A549 (cell line): ENCODE data around the gene AMZ2. TPM values are rescaled to one million over a fixed set of nuclear protein-coding genes. Genes with fewer than 3 reads are reported as not detected.

ENCODE experiments used
- ATAC-seq, 2 experiments: fragments of 200-7000 bp in 1 of 2; fragments of >200 bp in 1 of 2; cut with Nextera tagmentation in 1 of 2; cut with Tn5 transposase in 1 of 2; 3 replicates each; pipeline versions ENCODE4 v1.8.0 to v1.9.1; 2018 to 2020; ENCODE audit warnings: mild to moderate bottlenecking in 1 of 2, moderate library complexity in 1 of 2
- CTCF ChIA-PET: fragments of 300-600 bp; sonication (Branson Sonifier 250); formaldehyde crosslinking; extraction: SDS; loops from one replicate; lab custom pipeline; 2021; ENCODE audit warnings: antibody characterized with exemption, inconsistent platforms; lab: Yijun Ruan, JAX
- POLR2A ChIA-PET: fragments of 350-600 bp; formaldehyde crosslinking; extraction: SDS; loops from one replicate; lab custom pipeline; 2021; ENCODE audit warnings: antibody characterized with exemption, inconsistent platforms; lab: Yijun Ruan, JAX
- DNase-seq, 2 experiments: peaks; one replicate each; pipeline versions ENCODE4 v3.0.0 to v3.0.0-alpha.2; 2011 to 2016; ENCODE audit warnings: low read depth in 1 of 2, low spot score in 1 of 2
- FAIRE-seq: peaks from 2 replicates; lab custom pipeline; 2011; peaks lifted over from hg19 to GRCh38; lab: Jason Lieb, UNC
- H3K27ac ChIP-seq, 2 experiments: fragments of >200 bp; sonication (Bioruptor Twin); formaldehyde crosslinking; 3 replicates each; pipeline ENCODE4 v1.5.1; 2016 to 2017
- H3K4me1 ChIP-seq: fragments of >200 bp; sonication (Bioruptor Twin); formaldehyde crosslinking; 3 replicates; pipeline ENCODE4 v1.6.1; 2016
- H3K4me2 ChIP-seq: fragments of >200 bp; sonication (Bioruptor Twin); formaldehyde crosslinking; 3 replicates; pipeline ENCODE4 v1.6.1; 2016
- H3K4me3 ChIP-seq: fragments of >200 bp; sonication (Bioruptor Twin); formaldehyde crosslinking; 3 replicates; pipeline ENCODE4 v1.5.1; 2016
- H3K9me3 ChIP-seq: fragments of >200 bp; sonication (Bioruptor Twin); formaldehyde crosslinking; 3 replicates; pipeline ENCODE4 v1.6.1; 2016
- BHLHE40 ChIP-seq: IDR thresholded peaks from 2 replicates; pipeline ENCODE4 v1.6.1; 2012; ENCODE audit warnings: low read depth, low read length, inconsistent platforms
- CEBPB ChIP-seq, 2 experiments: fragments of >200 bp in 1 of 2; sonication (Bioruptor Twin) in 1 of 2; formaldehyde crosslinking in 1 of 2; IDR thresholded peaks; 2 replicates each; pipeline ENCODE4 v1.6.1; 2012 to 2016
- CHD2 ChIP-seq: fragments of 150-350 bp; IDR thresholded peaks from 2 replicates; pipeline ENCODE4 v1.6.1; 2014; ENCODE audit warnings: low read length; ENCODE audit not compliant: partially characterized antibody
- EHF ChIP-seq: fragments of 250-450 bp; sonication (Bioruptor Pico); IDR thresholded peaks from 2 replicates; pipeline ENCODE4 v1.5.0; 2020; ENCODE audit warnings: mild to moderate bottlenecking
- EHMT2 ChIP-seq: fragments of 200-600 bp; sonication (generic); IDR thresholded peaks from 2 replicates; pipeline ENCODE4 v1.6.1; 2016; ENCODE audit warnings: antibody characterized with exemption, low read depth, mild to moderate bottlenecking, moderate library complexity
- ESRRA ChIP-seq: fragments of 150-350 bp; IDR thresholded peaks from 2 replicates; pipeline ENCODE4 v1.6.1; 2014; ENCODE audit warnings: mild to moderate bottlenecking, low read length, borderline replicate concordance
- FOSB ChIP-seq: fragments of 250-450 bp; sonication (Bioruptor Pico); IDR thresholded peaks from 2 replicates; pipeline ENCODE4 v1.5.0; 2020; ENCODE audit warnings: mild to moderate bottlenecking, moderate library complexity
- GATA3 ChIP-seq: IDR thresholded peaks from 2 replicates; pipeline ENCODE4 v1.6.1; 2012; ENCODE audit warnings: borderline replicate concordance
- HEYL ChIP-seq: fragments of 250-450 bp; sonication (Bioruptor Pico); IDR thresholded peaks from 2 replicates; pipeline ENCODE4 v1.8.0; 2021; ENCODE audit warnings: mild to moderate bottlenecking, moderate library complexity
- HOXB13 ChIP-seq: fragments of 250-450 bp; sonication (Bioruptor Pico); IDR thresholded peaks from 2 replicates; pipeline ENCODE4 v1.5.0; 2020; ENCODE audit warnings: low read depth, mild to moderate bottlenecking, moderate library complexity
- KDM1A ChIP-seq: fragments of 200-600 bp; sonication (generic); IDR thresholded peaks from 2 replicates; pipeline ENCODE4 v1.6.1; 2016; ENCODE audit warnings: low read depth, mild to moderate bottlenecking
- MYC ChIP-seq: IDR thresholded peaks from 2 replicates; pipeline ENCODE4 v1.6.1; 2012; ENCODE audit warnings: mild to moderate bottlenecking, inconsistent platforms, low read length, improper control_type of control experiment, borderline replicate concordance
- NR3C1 ChIP-seq: fragments of >200 bp; sonication (Bioruptor Twin); formaldehyde crosslinking; IDR thresholded peaks from 3 replicates; pipeline ENCODE4 v1.6.1; 2017
- PHF8 ChIP-seq: fragments of 200-600 bp; sonication (generic); IDR thresholded peaks from 2 replicates; pipeline ENCODE4 v1.6.1; 2016; ENCODE audit warnings: low read depth, mild to moderate bottlenecking, antibody characterized with exemption, moderate library complexity, borderline replicate concordance
- RFX5 ChIP-seq: fragments of 450-650 bp; IDR thresholded peaks from 2 replicates; pipeline ENCODE4 v1.7.1; 2014; ENCODE audit warnings: antibody characterized with exemption, mild to moderate bottlenecking, moderate library complexity
- SMC3 ChIP-seq: fragments of >200 bp; sonication (Bioruptor Twin); formaldehyde crosslinking; IDR thresholded peaks from 3 replicates; pipeline ENCODE4 v1.6.1; 2018; ENCODE audit warnings: inconsistent platforms
- ZC3H11A ChIP-seq: fragments of 450-650 bp; IDR thresholded peaks from 2 replicates; pipeline ENCODE4 v1.6.1; 2014; ENCODE audit warnings: antibody characterized with exemption, mild to moderate bottlenecking
- WGBS: methylation state at CpG from one replicate; pipeline ENCODE4 v1.1.6; 2017; ENCODE audit errors: missing lambda C conversion rate; 5-methylcytosine and 5-hydroxymethylcytosine counted together
- polyA plus RNA-seq, 4 experiments: library from polyadenylated mRNA; depleted of rRNA in 3 of 4; stranded (reverse); fragments of >200 nt; fragmentation: RNase III in 1 of 4; extraction: RNeasy Plus Mini Kit Qiagen cat#74134 plus additional on column Dnase treatment in 1 of 4; gene quantifications; 2 replicates in 3 of 4; 3 replicates in 1 of 4; pipeline ENCODE4 v1.2.3, GENCODE V29; 2011 to 2017
- TF ChIP-seq, protein P1 (sequence below): fragments of 250-450 bp; sonication (Bioruptor Pico); IDR thresholded peaks from 2 replicates; pipeline ENCODE4 v1.5.0; 2021; ENCODE audit warnings: mild to moderate bottlenecking, moderate library complexity, borderline replicate concordance
- TF ChIP-seq, protein P2 (sequence below): fragments of 150-350 bp; IDR thresholded peaks from 2 replicates; pipeline ENCODE4 v1.6.1; 2014; ENCODE audit warnings: low read depth, mild to moderate bottlenecking, low read length
- TF ChIP-seq, protein P3 (sequence below): IDR thresholded peaks from 2 replicates; pipeline ENCODE4 v1.6.1; 2012
- TF ChIP-seq, protein P4 (sequence below): fragments of >200 bp; sonication (Bioruptor Twin); formaldehyde crosslinking; IDR thresholded peaks from 3 replicates; pipeline ENCODE4 v1.5.1; 2016
- TF ChIP-seq, protein P5 (sequence below): fragments of 250-450 bp; sonication (Bioruptor Pico); IDR thresholded peaks from 2 replicates; pipeline ENCODE4 v1.5.0; 2020; ENCODE audit warnings: low read depth, mild to moderate bottlenecking, moderate library complexity
- TF ChIP-seq, protein P6 (sequence below): IDR thresholded peaks from 2 replicates; pipeline ENCODE4 v1.6.1; 2012
- TF ChIP-seq, protein P7 (sequence below): fragments of >200 bp; sonication (Bioruptor Twin); formaldehyde crosslinking; IDR thresholded peaks from 2 replicates; pipeline ENCODE4 v1.6.1; 2016

The AMZ2 gene
- polyA plus RNA-seq, 2 of the 4 experiments (the other 2 are of a cell fraction): 105 to 201 TPM

DNA sequence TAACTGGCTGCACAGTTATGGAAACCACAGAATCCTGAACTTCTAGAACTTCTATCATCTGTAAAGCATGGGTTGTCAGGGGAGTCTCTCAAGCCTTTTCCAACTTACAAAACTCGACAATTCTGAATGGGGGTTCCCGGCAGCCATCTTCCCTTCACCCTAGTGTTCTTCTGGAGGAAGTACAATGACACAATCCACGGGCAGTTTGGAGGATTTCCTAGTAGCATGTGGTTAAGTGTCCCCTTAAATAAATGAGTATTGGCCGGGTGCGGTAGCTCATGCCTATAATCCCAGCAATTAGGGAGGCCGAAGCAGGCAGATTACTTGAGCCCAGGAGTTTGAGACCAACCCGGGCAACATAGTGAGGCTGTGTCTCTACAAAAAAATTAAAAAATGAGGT, 41.0 kb downstream of the AMZ2 start:
- ChIA-PET POLR2A (no interaction called here), CTCF (interaction anchor here (0.8 to 1.3 kb wide), 4 partner anchors 25 to 1655 kb away, joined by 3 to 5 read pairs (median 4); no protein-coding TSS in a partner anchor)
- Histone ChIP-seq H3K27ac (no peak overlapping the region), H3K4me3 (no peak overlapping the region), H3K9me3 (no peaks in the 10 kb centered on the region), H3K4me2 (no peak overlapping the region), H3K4me1 (peaks cover 9% of the 10 kb centered on the region; the same call in 2 of the 3 replicates)
- TF ChIP-seq, protein P1, sequence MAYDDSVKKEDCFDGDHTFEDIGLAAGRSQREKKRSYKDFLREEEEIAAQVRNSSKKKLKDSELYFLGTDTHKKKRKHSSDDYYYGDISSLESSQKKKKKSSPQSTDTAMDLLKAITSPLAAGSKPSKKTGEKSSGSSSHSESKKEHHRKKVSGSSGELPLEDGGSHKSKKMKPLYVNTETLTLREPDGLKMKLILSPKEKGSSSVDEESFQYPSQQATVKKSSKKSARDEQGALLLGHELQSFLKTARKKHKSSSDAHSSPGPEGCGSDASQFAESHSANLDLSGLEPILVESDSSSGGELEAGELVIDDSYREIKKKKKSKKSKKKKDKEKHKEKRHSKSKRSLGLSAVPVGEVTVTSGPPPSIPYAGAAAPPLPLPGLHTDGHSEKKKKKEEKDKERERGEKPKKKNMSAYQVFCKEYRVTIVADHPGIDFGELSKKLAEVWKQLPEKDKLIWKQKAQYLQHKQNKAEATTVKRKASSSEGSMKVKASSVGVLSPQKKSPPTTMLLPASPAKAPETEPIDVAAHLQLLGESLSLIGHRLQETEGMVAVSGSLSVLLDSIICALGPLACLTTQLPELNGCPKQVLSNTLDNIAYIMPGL (CRISPR knock-in tag): no peak
- TF ChIP-seq ESRRA: no peak
- TF ChIP-seq MYC: no peak
- no peak for TF ChIP-seq CEBPB (IDR thresholded peaks at IDR 0.05)
- TF ChIP-seq, protein P2, sequence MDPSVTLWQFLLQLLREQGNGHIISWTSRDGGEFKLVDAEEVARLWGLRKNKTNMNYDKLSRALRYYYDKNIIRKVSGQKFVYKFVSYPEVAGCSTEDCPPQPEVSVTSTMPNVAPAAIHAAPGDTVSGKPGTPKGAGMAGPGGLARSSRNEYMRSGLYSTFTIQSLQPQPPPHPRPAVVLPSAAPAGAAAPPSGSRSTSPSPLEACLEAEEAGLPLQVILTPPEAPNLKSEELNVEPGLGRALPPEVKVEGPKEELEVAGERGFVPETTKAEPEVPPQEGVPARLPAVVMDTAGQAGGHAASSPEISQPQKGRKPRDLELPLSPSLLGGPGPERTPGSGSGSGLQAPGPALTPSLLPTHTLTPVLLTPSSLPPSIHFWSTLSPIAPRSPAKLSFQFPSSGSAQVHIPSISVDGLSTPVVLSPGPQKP: no peak
- no peak for TF ChIP-seq SMC3
- no peak for TF ChIP-seq HEYL
- no peak for TF ChIP-seq EHMT2
- no peak for TF ChIP-seq BHLHE40
- TF ChIP-seq, protein P3, sequence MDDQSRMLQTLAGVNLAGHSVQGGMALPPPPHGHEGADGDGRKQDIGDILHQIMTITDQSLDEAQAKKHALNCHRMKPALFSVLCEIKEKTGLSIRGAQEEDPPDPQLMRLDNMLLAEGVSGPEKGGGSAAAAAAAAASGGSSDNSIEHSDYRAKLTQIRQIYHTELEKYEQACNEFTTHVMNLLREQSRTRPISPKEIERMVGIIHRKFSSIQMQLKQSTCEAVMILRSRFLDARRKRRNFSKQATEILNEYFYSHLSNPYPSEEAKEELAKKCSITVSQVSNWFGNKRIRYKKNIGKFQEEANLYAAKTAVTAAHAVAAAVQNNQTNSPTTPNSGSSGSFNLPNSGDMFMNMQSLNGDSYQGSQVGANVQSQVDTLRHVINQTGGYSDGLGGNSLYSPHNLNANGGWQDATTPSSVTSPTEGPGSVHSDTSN: no peak
- TF ChIP-seq CHD2: no peak
- no peak for TF ChIP-seq FOSB (CRISPR knock-in tag)
- TF ChIP-seq, protein P4, sequence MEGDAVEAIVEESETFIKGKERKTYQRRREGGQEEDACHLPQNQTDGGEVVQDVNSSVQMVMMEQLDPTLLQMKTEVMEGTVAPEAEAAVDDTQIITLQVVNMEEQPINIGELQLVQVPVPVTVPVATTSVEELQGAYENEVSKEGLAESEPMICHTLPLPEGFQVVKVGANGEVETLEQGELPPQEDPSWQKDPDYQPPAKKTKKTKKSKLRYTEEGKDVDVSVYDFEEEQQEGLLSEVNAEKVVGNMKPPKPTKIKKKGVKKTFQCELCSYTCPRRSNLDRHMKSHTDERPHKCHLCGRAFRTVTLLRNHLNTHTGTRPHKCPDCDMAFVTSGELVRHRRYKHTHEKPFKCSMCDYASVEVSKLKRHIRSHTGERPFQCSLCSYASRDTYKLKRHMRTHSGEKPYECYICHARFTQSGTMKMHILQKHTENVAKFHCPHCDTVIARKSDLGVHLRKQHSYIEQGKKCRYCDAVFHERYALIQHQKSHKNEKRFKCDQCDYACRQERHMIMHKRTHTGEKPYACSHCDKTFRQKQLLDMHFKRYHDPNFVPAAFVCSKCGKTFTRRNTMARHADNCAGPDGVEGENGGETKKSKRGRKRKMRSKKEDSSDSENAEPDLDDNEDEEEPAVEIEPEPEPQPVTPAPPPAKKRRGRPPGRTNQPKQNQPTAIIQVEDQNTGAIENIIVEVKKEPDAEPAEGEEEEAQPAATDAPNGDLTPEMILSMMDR: no peak
- no peak for TF ChIP-seq GATA3
- TF ChIP-seq, protein P5, sequence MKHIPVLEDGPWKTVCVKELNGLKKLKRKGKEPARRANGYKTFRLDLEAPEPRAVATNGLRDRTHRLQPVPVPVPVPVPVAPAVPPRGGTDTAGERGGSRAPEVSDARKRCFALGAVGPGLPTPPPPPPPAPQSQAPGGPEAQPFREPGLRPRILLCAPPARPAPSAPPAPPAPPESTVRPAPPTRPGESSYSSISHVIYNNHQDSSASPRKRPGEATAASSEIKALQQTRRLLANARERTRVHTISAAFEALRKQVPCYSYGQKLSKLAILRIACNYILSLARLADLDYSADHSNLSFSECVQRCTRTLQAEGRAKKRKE (CRISPR knock-in tag): no peak
- TF ChIP-seq ZC3H11A: no peak
- TF ChIP-seq EHF: no peak
- TF ChIP-seq, protein P6, sequence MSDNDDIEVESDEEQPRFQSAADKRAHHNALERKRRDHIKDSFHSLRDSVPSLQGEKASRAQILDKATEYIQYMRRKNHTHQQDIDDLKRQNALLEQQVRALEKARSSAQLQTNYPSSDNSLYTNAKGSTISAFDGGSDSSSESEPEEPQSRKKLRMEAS: no peak
- TF ChIP-seq PHF8: no peak
- ATAC-seq: no peak
- DNase-seq: peak in 1 of 2 experiments; percentile 37
- FAIRE-seq: no peak
- 85% methylated on average over 7 of the region's 7 CpGs for whole genome bisulfite sequencing

DNA sequence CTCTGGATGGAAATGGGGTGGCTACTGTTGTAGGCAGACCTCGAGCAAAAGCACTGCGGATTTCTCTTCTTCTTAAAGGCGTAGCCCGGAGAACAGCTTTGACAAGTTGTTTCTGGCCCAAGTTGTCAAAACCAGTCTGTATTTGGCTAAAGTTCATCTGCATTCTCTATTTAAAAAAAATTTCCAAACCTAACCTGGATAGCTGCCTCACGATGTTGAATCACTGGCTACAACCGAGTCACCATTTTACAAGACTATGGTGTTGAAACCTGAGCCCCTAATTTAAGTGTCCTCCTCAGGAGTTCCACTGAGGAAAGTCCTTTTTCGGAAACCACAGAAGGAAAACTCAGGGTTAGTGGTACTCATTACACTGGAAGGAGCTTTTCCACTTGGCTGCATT, 41.6 kb downstream of the AMZ2 start:
- DNase-seq (no peak), FAIRE-seq (no peak), ATAC-seq (no peak)
- ChIA-PET CTCF (interaction anchor here (0.8 to 1.9 kb wide), 7 partner anchors 26 to 1655 kb away, joined by 3 to 5 read pairs (median 4); no protein-coding TSS in a partner anchor), POLR2A (interaction anchor here (1.0 kb wide), 1 partner anchor 143 kb away, joined by 3 read pairs; no protein-coding TSS in a partner anchor)
- no peak for TF ChIP-seq KDM1A
- TF ChIP-seq CEBPB (IDR thresholded peaks at IDR 0.05): no peak
- no peak for TF ChIP-seq NR3C1
- no peak for TF ChIP-seq RFX5
- TF ChIP-seq HOXB13: no peak
- TF ChIP-seq, protein P7, sequence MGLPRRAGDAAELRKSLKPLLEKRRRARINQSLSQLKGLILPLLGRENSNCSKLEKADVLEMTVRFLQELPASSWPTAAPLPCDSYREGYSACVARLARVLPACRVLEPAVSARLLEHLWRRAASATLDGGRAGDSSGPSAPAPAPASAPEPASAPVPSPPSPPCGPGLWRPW: no peak
- no peak for TF ChIP-seq GATA3
- WGBS: 93% methylated on average over 7 of the region's 7 CpGs
- H3K9me3 ChIP-seq: no peaks in the 10 kb centered on the region
- H3K4me1 ChIP-seq: peaks cover 9% of the 10 kb centered on the region; the same call in 2 of the 3 replicates
- no peak overlapping the region for H3K4me3 ChIP-seq
- H3K27ac ChIP-seq: no peak overlapping the region
- H3K4me2 ChIP-seq: no peak overlapping the region
